ENCODE data around the gene C7orf25. TPM values are rescaled to one million over a fixed set of nuclear protein-coding genes. Genes with fewer than 3 reads are reported as not detected.
A peak's percentile ranks its signal among the peaks of the same experiment; 100 is the strongest.

Gene C7orf25
- total and polyA plus RNA-seq, 2 of the 13 experiments (the other 11 are each of a cell fraction or from before 2014, with no cell fraction given) = 0.37 to 1.3 TPM

DNA sequence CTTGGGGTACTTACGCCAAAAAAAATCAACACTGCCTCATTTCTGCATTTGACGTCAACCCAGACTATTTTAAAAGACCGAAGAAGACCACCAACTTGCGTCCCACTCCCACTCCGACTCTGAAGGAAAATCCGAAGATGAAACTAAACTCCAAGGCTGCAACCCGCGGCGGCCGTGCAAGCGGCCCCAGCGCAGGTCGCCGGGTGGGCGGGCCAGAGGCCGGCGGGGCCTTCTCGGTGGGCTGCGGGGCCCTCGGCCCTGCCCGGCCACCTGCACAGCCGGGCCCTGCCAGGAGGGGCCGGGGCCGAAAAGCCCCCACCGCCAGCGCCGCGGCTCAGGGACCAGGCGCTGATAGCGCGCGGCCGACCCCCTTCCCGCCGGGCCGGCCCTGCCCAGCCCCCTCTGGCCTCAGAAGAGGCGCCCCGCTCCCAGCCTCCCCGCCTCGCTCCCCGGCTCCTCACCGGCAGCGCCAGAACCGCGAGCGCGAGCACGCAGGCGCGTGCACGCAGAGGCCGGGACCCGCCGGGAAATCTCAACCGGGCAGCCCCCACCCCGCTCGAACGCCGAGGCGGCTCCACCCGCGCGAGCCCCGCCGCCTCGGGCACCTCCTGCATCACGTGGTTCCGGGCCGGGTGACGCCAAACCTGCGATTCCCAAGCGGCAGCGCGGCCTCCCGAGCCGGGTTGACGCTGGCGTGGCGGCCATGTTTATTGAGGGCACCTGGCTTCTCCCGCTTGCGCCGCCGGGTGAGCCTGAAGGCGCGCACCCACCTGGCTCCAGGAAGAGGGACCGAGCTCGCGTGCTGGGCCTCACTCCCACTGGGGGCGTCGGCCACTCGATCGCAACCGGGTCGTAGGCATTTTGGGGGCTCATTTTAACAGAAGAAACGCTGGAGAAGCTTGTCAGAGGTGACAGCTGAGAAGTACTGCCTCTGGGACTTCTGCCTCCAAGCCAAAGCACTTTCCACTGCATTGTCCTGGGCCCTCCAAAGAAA, at the start of gene C7orf25 (continued):
- TF ChIP-seq, protein P1, sequence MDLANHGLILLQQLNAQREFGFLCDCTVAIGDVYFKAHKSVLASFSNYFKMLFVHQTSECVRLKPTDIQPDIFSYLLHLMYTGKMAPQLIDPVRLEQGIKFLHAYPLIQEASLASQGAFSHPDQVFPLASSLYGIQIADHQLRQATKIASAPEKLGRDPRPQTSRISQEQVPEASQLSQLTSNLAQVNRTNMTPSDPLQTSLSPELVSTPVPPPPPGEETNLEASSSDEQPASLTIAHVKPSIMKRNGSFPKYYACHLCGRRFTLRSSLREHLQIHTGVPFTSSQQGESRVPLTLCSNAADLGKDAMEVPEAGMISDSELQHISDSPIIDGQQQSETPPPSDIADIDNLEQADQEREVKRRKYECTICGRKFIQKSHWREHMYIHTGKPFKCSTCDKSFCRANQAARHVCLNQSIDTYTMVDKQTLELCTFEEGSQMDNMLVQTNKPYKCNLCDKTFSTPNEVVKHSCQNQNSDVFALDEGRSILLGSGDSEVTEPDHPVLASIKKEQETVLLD (CRISPR knock-in tag; IDR thresholded peaks at IDR 0.05; ENCODE audit: low read depth) = peak; percentile 98
- peak; percentile 92 for TF ChIP-seq ZSCAN21 (CRISPR knock-in tag; IDR thresholded peaks at IDR 0.05; ENCODE audit: borderline replicate concordance)
- no peak for TF ChIP-seq HOXA9 (CRISPR knock-in tag; IDR thresholded peaks at IDR 0.05; ENCODE audit: borderline replicate concordance)
- TF ChIP-seq KAT2B (IDR thresholded peaks at IDR 0.05; ENCODE audit: borderline replicate concordance, low read depth, low read length) = no peak
- TF ChIP-seq, protein P2, sequence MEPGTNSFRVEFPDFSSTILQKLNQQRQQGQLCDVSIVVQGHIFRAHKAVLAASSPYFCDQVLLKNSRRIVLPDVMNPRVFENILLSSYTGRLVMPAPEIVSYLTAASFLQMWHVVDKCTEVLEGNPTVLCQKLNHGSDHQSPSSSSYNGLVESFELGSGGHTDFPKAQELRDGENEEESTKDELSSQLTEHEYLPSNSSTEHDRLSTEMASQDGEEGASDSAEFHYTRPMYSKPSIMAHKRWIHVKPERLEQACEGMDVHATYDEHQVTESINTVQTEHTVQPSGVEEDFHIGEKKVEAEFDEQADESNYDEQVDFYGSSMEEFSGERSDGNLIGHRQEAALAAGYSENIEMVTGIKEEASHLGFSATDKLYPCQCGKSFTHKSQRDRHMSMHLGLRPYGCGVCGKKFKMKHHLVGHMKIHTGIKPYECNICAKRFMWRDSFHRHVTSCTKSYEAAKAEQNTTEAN (CRISPR knock-in tag; conservative IDR thresholded peaks at IDR 0.05) = no peak; the same call in none of the 2 replicates
- TF ChIP-seq CHD4 (IDR thresholded peaks at IDR 0.05; ENCODE audit: borderline replicate concordance, low read length) = no peak
- TF ChIP-seq GPBP1L1 (CRISPR knock-in tag; IDR thresholded peaks at IDR 0.05) = no peak
- TF ChIP-seq GATAD2A (CRISPR knock-in tag; IDR thresholded peaks at IDR 0.05) = peak; percentile 52
- TF ChIP-seq FOXA3 (CRISPR knock-in tag; IDR thresholded peaks at IDR 0.05) = peak; percentile 65
- TF ChIP-seq ZNF549 (CRISPR knock-in tag; IDR thresholded peaks at IDR 0.05) = no peak
- TF ChIP-seq SOX13 (IDR thresholded peaks at IDR 0.05) = no peak
- TF ChIP-seq SOX13 (CRISPR knock-in tag; conservative IDR thresholded peaks at IDR 0.05 in 1 of 2, IDR thresholded peaks at IDR 0.05 in 1 of 2) = peak in 1 of 2 experiments; percentile 52; a peak in 2 of 4 replicates
- TF ChIP-seq PAF1 (CRISPR knock-in tag; IDR thresholded peaks at IDR 0.05) = no peak
- no peak for TF ChIP-seq SIN3A (IDR thresholded peaks at IDR 0.05; ENCODE audit: borderline replicate concordance, low read depth, low read length)
- TF ChIP-seq HINFP (CRISPR knock-in tag; IDR thresholded peaks at IDR 0.05; ENCODE audit: low read depth) = no peak
- TF ChIP-seq NONO (IDR thresholded peaks at IDR 0.05) = no peak
- peak; percentile 85 for TF ChIP-seq NONO (CRISPR knock-in tag; conservative IDR thresholded peaks at IDR 0.05)
- TF ChIP-seq, protein P3, sequence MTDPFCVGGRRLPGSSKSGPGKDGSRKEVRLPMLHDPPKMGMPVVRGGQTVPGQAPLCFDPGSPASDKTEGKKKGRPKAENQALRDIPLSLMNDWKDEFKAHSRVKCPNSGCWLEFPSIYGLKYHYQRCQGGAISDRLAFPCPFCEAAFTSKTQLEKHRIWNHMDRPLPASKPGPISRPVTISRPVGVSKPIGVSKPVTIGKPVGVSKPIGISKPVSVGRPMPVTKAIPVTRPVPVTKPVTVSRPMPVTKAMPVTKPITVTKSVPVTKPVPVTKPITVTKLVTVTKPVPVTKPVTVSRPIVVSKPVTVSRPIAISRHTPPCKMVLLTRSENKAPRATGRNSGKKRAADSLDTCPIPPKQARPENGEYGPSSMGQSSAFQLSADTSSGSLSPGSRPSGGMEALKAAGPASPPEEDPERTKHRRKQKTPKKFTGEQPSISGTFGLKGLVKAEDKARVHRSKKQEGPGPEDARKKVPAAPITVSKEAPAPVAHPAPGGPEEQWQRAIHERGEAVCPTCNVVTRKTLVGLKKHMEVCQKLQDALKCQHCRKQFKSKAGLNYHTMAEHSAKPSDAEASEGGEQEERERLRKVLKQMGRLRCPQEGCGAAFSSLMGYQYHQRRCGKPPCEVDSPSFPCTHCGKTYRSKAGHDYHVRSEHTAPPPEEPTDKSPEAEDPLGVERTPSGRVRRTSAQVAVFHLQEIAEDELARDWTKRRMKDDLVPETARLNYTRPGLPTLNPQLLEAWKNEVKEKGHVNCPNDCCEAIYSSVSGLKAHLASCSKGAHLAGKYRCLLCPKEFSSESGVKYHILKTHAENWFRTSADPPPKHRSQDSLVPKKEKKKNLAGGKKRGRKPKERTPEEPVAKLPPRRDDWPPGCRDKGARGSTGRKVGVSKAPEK (CRISPR knock-in tag; IDR thresholded peaks at IDR 0.05; ENCODE audit: borderline replicate concordance) = no peak
